HepG2 (cell line): Measurements from ENCODE around the gene TRH.

Source experiments
- POLR2A ChIP-seq, 2 experiments: IDR thresholded peaks; 2 replicates each; pipeline ENCODE4 v1.6.1; 2011; ENCODE audit warnings: low read depth in 2 of 2, low read length in 2 of 2, mild to moderate bottlenecking in 1 of 2, moderate library complexity in 1 of 2; ENCODE audit not compliant: insufficient read depth in 1 of 2
- ZNF296 ChIP-seq: sonication (generic); formaldehyde crosslinking; conservative IDR thresholded peaks from 2 replicates; pipeline ENCODE4 v1.5.0; 2020; ENCODE audit warnings: mild to moderate bottlenecking, missing genetic modification reagents
- ZNF780A ChIP-seq: sonication (generic); formaldehyde crosslinking; IDR thresholded peaks from 2 replicates; pipeline ENCODE4 v1.8.0; 2022; ENCODE audit warnings: mild to moderate bottlenecking, missing genetic modification reagents, moderate library complexity

- TF ChIP-seq POLR2A (IDR thresholded peaks at IDR 0.05; ENCODE audit: insufficient read depth in 1 of 2, low read depth in 2 of 2, low read length in 2 of 2): no peak
- no peak for TF ChIP-seq ZNF296 (CRISPR knock-in tag)
- no peak for TF ChIP-seq ZNF780A (CRISPR knock-in tag)
Observed at GRCh38 chr3:129944709-129945108, 29.8 kb upstream of the TRH start.
